WTC11 (cell line): Measurements from ENCODE around the gene HEPACAM. TPM values are rescaled to one million over a fixed set of nuclear protein-coding genes. Genes with fewer than 3 reads are reported as not detected.

Source experiments
- ATAC-seq: fragments of 200-7000 bp; cut with Tn5 transposase; 2 replicates; pipeline ENCODE4 v1.10.0; 2021; ENCODE audit warnings: mild to moderate bottlenecking, moderate library complexity
- CTCF ChIA-PET: fragments of 300-600 bp; sonication (Branson Sonifier 250); formaldehyde crosslinking; loops from one replicate; lab custom pipeline; 2021; ENCODE audit warnings: antibody characterized with exemption; lab: Charles Lee
- POLR2A ChIA-PET: fragments of 350-600 bp; sonication (Branson Sonifier 250); formaldehyde crosslinking; loops from one replicate; lab custom pipeline; 2021; ENCODE audit warnings: antibody characterized with exemption; lab: Charles Lee
- DNase-seq: peaks from one replicate; pipeline ENCODE4 v3.0.0; 2021; ENCODE audit warnings: low spot score
- H3K27ac Mint-ChIP-seq: 2 replicates; pipeline ENCODE4 v1.8.0; 2021; ENCODE audit warnings: mixed read lengths
- H3K27me3 Mint-ChIP-seq: 2 replicates; pipeline ENCODE4 v1.8.0; 2021; ENCODE audit warnings: low read depth, mild to moderate bottlenecking, moderate library complexity, mixed read lengths
- H3K36me3 Mint-ChIP-seq: 2 replicates; pipeline ENCODE4 v1.8.0; 2021; ENCODE audit warnings: mixed read lengths
- H3K4me1 Mint-ChIP-seq: 2 replicates; pipeline ENCODE4 v1.8.0; 2022; ENCODE audit warnings: mixed read lengths
- H3K4me3 Mint-ChIP-seq: 2 replicates; pipeline ENCODE4 v1.8.0; 2021; ENCODE audit warnings: mild to moderate bottlenecking, moderate library complexity, mixed read lengths
- H3K9me3 Mint-ChIP-seq: 2 replicates; pipeline ENCODE4 v1.8.0; 2021; ENCODE audit warnings: mixed read lengths
- ATF3 ChIP-seq: sonication (generic); formaldehyde crosslinking; conservative IDR thresholded peaks from 2 replicates; pipeline ENCODE4 v1.8.1; 2022; ENCODE audit warnings: mild to moderate bottlenecking, missing genetic modification reagents
- CREB1 ChIP-seq: sonication (generic); formaldehyde crosslinking; IDR thresholded peaks from 2 replicates; pipeline ENCODE4 v1.8.0; 2023; ENCODE audit warnings: mild to moderate bottlenecking, missing genetic modification reagents
- E2F5 ChIP-seq: sonication (generic); formaldehyde crosslinking; IDR thresholded peaks from 2 replicates; pipeline ENCODE4 v1.8.1; 2022; ENCODE audit warnings: mild to moderate bottlenecking, moderate library complexity, missing genetic modification reagents
- FOXJ3 ChIP-seq: sonication (generic); formaldehyde crosslinking; IDR thresholded peaks from 2 replicates; pipeline ENCODE4 v1.9.0; 2021; ENCODE audit warnings: missing genetic modification reagents, mild to moderate bottlenecking, borderline replicate concordance
- FOXP1 ChIP-seq: sonication (generic); formaldehyde crosslinking; IDR thresholded peaks from 2 replicates; pipeline ENCODE4 v1.8.0; 2022; ENCODE audit warnings: missing genetic modification reagents, mild to moderate bottlenecking, moderate library complexity, borderline replicate concordance
- FOXP4 ChIP-seq: sonication (generic); formaldehyde crosslinking; IDR thresholded peaks from 2 replicates; pipeline ENCODE4 v1.8.0; 2022; ENCODE audit warnings: mild to moderate bottlenecking, missing genetic modification reagents
- NFE2L1 ChIP-seq: sonication (generic); formaldehyde crosslinking; IDR thresholded peaks from 2 replicates; pipeline ENCODE4 v1.8.1; 2023; ENCODE audit warnings: missing genetic modification reagents
- SOX15 ChIP-seq: fragments of 250-450 bp; sonication (Bioruptor Pico); IDR thresholded peaks from 2 replicates; pipeline ENCODE4 v1.9.0; 2021; ENCODE audit warnings: mild to moderate bottlenecking
- STAT6 ChIP-seq: sonication (generic); formaldehyde crosslinking; conservative IDR thresholded peaks from 2 replicates; pipeline ENCODE4 v1.8.1; 2023; ENCODE audit warnings: mild to moderate bottlenecking, low read depth, missing genetic modification reagents, moderate library complexity
- TCF7 ChIP-seq: sonication (generic); formaldehyde crosslinking; IDR thresholded peaks from 2 replicates; pipeline ENCODE4 v1.8.0; 2022; ENCODE audit warnings: mild to moderate bottlenecking, low read depth, missing genetic modification reagents, moderate library complexity
- TEAD4 ChIP-seq: sonication (generic); formaldehyde crosslinking; IDR thresholded peaks from 2 replicates; pipeline ENCODE4 v1.8.0; 2022; ENCODE audit warnings: mild to moderate bottlenecking, missing genetic modification reagents
- ZNF121 ChIP-seq: sonication (generic); formaldehyde crosslinking; IDR thresholded peaks from 2 replicates; pipeline ENCODE4 v1.8.0; 2023; ENCODE audit warnings: missing genetic modification reagents
- ZNF423 ChIP-seq: fragments of 250-450 bp; sonication (Bioruptor Pico); IDR thresholded peaks from 2 replicates; pipeline ENCODE4 v2.1.2; 2022; ENCODE audit warnings: mild to moderate bottlenecking, moderate library complexity
- total RNA-seq: library from RNA; stranded (reverse); gene quantifications from 3 replicates; pipeline ENCODE4 v1.2.3, GENCODE V29; 2021
- TF ChIP-seq, protein P1 (sequence below): sonication (generic); formaldehyde crosslinking; IDR thresholded peaks from 2 replicates; pipeline ENCODE4 v1.8.1; 2023; ENCODE audit warnings: mild to moderate bottlenecking, moderate library complexity, missing genetic modification reagents
- TF ChIP-seq, protein P2 (sequence below): sonication (generic); formaldehyde crosslinking; IDR thresholded peaks from 2 replicates; pipeline ENCODE4 v1.8.1; 2022; ENCODE audit warnings: mild to moderate bottlenecking, missing genetic modification reagents, moderate library complexity, borderline replicate concordance
- TF ChIP-seq, protein P3 (sequence below): fragments of 250-450 bp; sonication (Bioruptor Pico); conservative IDR thresholded peaks from 2 replicates; pipeline ENCODE4 v1.9.0; 2021; ENCODE audit warnings: mild to moderate bottlenecking

HEPACAM gene
- total RNA-seq, 1 experiment from 2014 or later: not detected

- Mint-ChIP-seq H3K4me3 (no peak overlapping the region), H3K36me3 (peaks cover 26% of the 10 kb centered on the region), H3K27me3 (peaks cover 5% of the 10 kb centered on the region), H3K27ac (no peak overlapping the region), H3K9me3 (peaks cover 36% of the 10 kb centered on the region), H3K4me1 (no peaks in the 10 kb centered on the region)
- ATAC-seq (no peak), DNase-seq (no peak)
- TF ChIP-seq, protein P1, sequence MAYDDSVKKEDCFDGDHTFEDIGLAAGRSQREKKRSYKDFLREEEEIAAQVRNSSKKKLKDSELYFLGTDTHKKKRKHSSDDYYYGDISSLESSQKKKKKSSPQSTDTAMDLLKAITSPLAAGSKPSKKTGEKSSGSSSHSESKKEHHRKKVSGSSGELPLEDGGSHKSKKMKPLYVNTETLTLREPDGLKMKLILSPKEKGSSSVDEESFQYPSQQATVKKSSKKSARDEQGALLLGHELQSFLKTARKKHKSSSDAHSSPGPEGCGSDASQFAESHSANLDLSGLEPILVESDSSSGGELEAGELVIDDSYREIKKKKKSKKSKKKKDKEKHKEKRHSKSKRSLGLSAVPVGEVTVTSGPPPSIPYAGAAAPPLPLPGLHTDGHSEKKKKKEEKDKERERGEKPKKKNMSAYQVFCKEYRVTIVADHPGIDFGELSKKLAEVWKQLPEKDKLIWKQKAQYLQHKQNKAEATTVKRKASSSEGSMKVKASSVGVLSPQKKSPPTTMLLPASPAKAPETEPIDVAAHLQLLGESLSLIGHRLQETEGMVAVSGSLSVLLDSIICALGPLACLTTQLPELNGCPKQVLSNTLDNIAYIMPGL (CRISPR knock-in tag): no peak
- no peak for TF ChIP-seq E2F5 (CRISPR knock-in tag)
- no peak for TF ChIP-seq CREB1 (CRISPR knock-in tag)
- no peak for TF ChIP-seq ZNF121 (CRISPR knock-in tag)
- no peak for TF ChIP-seq FOXP4 (CRISPR knock-in tag)
- no peak for TF ChIP-seq ATF3 (CRISPR knock-in tag)
- TF ChIP-seq FOXP1 (CRISPR knock-in tag): no peak
- TF ChIP-seq, protein P2, sequence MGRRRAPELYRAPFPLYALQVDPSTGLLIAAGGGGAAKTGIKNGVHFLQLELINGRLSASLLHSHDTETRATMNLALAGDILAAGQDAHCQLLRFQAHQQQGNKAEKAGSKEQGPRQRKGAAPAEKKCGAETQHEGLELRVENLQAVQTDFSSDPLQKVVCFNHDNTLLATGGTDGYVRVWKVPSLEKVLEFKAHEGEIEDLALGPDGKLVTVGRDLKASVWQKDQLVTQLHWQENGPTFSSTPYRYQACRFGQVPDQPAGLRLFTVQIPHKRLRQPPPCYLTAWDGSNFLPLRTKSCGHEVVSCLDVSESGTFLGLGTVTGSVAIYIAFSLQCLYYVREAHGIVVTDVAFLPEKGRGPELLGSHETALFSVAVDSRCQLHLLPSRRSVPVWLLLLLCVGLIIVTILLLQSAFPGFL (CRISPR knock-in tag): no peak
- no peak for TF ChIP-seq ZNF423 (CRISPR knock-in tag)
- no peak for TF ChIP-seq NFE2L1 (CRISPR knock-in tag)
- TF ChIP-seq SOX15: no peak
- no peak for TF ChIP-seq TCF7 (CRISPR knock-in tag)
- TF ChIP-seq STAT6 (CRISPR knock-in tag): no peak
- TF ChIP-seq FOXJ3 (CRISPR knock-in tag): no peak
- TF ChIP-seq, protein P3, sequence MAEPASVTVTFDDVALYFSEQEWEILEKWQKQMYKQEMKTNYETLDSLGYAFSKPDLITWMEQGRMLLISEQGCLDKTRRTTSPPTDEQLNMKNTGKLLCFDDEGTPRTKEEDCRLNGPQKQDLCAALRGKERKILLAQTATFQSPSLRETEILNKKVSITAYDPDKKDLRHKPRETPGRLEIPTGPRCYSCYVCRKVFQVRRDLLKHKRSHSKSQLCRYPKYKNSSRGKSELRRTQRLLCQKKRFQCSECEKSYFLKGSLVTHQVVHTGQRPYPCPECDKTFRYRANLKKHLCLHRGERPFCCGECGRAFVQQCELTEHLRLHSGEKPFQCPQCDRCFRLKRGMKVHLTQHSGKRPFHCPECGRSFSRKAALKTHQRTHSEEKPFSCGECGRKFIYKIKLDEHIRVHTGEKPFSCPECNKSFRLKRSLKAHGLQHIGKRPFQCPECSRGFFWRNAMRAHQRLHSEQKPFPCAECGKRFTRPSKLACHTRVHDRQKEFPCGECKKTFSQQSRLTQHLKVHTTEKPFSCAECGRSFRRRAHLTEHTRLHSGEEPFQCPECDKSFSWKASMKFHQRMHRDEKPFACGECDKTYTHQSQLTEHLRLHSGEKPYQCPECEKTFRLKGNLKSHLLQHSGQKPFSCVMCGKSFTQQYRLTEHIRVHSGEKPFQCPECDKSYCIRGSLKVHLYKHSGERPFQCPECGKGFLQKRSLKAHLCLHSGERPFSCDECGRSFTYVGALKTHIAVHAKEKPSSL: no peak
- no peak for TF ChIP-seq TEAD4 (CRISPR knock-in tag)
- ChIA-PET POLR2A (no interaction called here), CTCF (no interaction called here)
Measured at GRCh38 chr11:124984512-124984854, 48.6 kb upstream of the HEPACAM start.
